ENCODE results near the gene DHRS7B.
"Not testable (repeated sequence)": the region's sequence is repeated elsewhere in the genome, so short reads cannot be mapped to it uniquely, and the experiment has no call there.

The DHRS7B gene

GRCh38 chr17:21177854-21178600 lies 51.3 kb downstream of the DHRS7B start:
- no peak for DNase-seq (ENCODE audit: low spot score)

GRCh38 chr17:21183468-21183867 lies 56.7 kb downstream of the DHRS7B start:
- no peak for DNase-seq (ENCODE audit: low spot score)

DNA sequence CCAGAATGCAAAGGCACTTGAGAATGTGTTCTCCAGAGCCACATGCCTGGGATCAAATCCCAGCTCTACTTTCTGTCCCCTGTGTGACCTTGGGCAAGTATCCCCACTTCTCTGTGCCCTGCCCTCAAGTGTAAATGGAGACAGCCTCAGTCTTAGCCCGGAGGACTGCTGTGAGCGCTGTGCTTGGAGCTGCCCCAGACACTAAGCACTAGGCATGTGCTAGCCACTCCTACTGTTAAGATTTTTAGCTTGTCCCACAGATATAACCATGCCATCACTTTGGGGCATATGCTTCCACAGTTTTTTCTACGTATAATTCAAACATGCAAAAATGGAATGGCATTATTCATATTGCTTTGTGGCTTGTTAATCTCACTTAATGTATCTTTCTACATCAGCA lies 57.8 kb downstream of the DHRS7B start:
- DNase-seq (ENCODE audit: low spot score): no peak

DNA sequence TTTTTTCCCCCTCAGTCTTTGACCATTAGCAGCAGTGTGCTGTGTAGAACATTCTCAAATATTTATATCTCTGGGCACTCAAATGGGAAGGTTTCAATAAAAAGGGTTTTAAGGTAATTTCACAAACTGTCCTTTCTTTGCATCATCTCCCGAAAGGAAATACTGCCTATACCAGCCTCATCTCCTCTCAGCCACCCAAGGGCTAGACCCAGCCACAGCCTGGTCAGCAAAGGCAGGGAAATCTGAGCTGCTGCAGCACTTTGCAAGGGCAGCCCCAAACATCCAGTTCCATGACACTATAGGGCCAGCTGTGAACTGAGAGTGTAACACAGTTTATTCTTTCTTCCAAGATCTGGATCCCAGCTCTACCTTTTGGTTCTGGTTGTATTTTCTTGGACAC lies 58.3 kb downstream of the DHRS7B start:
- no peak for DNase-seq (ENCODE audit: low spot score)

- no peak for DNase-seq (ENCODE audit: low spot score)
Measured at GRCh38 chr17:21186399-21187187, 59.8 kb downstream of the DHRS7B start.

DNA sequence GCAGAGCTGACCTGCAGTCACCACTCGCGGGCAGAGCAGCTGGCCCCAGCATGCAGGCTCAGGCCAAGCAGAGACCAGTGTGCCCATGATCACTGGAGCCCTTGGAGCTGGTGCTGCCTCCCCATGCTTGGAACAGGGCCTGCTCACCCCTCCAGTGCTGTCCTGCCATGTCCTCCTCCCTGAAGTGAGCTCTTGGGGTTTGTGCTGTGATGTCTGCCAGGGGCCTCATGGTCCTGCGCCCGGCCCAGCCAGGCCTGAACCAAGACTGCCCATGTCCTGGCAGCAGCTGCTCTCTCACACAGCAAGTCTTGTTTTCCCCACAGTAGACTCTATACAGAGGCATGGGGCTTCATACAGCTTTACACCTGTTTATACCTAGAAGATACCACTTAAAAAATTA lies 62.6 kb downstream of the DHRS7B start:
- DNase-seq (ENCODE audit: low spot score): no peak

DNA sequence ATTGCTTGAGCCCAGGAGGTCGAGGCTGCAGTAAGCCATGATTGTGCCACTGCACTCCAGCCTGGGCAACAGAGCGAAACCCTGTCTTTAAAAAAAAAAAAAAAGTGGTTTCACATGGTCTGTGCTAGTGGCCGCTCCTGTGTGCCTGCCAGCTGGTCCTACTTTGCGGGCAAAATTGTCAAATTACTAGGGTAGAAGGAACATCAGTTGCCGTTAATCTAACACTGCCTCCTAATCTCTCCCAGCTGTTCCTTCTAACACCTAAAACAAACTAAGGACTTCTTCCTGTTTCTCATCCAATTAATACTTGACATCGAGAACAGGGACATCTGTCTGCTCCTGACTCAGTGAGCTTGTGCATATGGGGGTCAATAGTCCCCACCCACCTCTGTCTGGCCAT lies 63.3 kb downstream of the DHRS7B start:
- no peak for DNase-seq (ENCODE audit: low spot score)

GRCh38 chr17:21191698-21192097 lies 64.9 kb downstream of the DHRS7B start:
- no peak for DNase-seq (ENCODE audit: low spot score)

- DNase-seq (ENCODE audit: low spot score): not testable (repeated sequence)
Measured at GRCh38 chr17:21192414-21192813, 65.7 kb downstream of the DHRS7B start.

- no peak for DNase-seq (ENCODE audit: low spot score)
Measured at GRCh38 chr17:21193031-21193430, 66.3 kb downstream of the DHRS7B start.

- DNase-seq (ENCODE audit: low spot score): no peak
Measured at GRCh38 chr17:21194226-21194625, 67.5 kb downstream of the DHRS7B start.

- DNase-seq (ENCODE audit: low spot score): no peak
Measured at GRCh38 chr17:21194703-21195102, 67.9 kb downstream of the DHRS7B start.

DNA sequence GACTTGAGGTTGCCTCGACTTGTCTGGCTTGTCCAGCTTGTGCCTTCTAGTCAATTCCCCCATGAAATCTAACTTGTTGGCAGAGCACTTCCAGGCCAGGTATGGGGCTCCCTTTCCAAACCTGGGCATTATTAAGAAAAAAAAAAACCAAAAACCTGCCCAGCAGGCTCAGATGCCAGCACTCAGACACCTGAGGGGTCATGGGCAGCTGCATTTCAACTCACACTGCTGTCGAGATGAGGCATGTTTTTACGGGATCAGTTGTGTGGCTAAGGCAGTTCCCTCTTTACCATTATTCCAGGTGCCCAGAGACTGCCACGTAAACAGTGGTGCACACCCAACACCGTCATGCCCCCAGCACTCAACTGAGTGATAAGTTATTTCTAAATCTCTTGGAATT lies 69.4 kb downstream of the DHRS7B start:
- DNase-seq (ENCODE audit: low spot score): no peak

DNA sequence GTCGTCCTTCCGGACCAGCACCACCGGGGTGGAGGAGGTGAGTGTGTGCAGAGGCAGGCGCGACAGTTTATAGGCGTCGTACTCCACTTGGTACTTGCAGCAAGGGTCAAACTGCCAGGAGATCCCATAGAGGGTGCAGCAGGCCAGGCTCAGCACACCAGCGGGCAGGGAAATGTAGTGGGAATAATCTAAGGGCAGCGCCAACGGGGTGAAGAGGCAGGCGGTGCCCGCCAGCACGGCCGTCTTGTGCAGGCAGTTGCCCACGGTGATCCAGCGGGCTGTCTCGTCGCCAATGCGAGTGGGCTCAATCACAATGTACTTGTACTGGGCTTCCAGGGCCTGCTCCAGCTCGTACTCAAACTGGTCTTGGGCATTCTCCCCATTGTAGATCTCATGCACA lies 71.6 kb downstream of the DHRS7B start:
- no peak for DNase-seq (ENCODE audit: low spot score)

DNA sequence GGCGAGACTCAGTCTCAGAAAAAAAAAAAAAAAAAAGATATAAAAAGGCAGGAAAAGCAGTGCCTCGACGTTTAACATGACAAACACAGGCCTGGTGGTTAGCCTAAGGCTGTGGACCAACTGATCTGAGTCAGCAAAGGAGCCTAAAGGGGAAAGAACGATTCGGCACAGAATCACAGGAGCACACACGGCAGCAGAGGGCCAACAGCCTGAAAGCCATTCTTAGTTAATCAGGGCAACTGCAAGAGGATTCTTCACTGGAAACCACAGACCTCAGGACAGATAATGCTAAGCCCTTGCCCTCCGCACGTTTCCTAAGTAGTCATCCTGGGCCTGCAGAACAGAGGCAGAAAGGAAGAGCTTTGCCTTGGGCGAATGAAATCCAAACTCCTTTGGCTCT lies 72.5 kb downstream of the DHRS7B start:
- no peak for DNase-seq (ENCODE audit: low spot score)

- DNase-seq (ENCODE audit: low spot score): no peak
Measured at GRCh38 chr17:21199856-21200255, 73.1 kb downstream of the DHRS7B start.

- no peak for DNase-seq (ENCODE audit: low spot score)
Measured at GRCh38 chr17:21200590-21201297, 74.0 kb downstream of the DHRS7B start.

DNA sequence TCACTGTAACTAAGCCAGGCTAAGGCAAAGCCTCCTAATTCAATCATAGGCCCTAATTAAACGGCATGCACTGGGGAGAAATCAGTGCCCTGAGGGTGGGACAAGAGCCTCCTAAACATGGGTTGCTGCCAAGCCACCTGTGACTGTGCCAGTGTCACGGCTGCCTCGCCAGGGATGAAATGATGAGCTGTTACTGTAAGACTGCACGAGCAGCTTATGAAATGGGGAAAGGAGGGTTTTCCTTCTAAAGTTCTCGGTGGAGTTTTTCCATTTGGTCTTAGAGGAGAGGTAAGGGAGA lies 74.5 kb downstream of the DHRS7B start:
- no peak for DNase-seq (ENCODE audit: low spot score)

GRCh38 chr17:21201874-21202273 lies 75.1 kb downstream of the DHRS7B start:
- DNase-seq (ENCODE audit: low spot score): no peak

- DNase-seq (ENCODE audit: low spot score): no peak
Measured at GRCh38 chr17:21202512-21202911, 75.7 kb downstream of the DHRS7B start.

DNA sequence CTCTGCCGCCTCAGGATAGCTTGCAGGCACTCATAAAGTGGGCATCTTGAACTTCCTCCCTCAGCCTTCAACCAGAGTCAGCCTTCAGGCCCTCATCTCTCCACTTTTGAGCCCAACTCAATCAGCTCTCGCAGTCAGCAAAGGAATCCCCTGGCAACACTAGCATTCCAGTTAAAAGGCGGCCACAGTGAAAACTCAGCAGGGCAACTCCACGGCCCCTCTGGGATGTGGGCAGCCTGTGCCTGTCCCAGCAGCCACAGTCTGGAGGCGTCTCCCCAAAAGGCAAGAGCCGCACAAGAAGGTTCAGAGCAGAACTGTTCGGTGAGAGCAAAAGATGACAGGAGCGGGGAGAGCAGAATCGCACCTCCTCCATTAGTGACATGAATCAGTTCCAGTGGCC lies 78.2 kb downstream of the DHRS7B start:
- DNase-seq (ENCODE audit: low spot score): no peak

DNA sequence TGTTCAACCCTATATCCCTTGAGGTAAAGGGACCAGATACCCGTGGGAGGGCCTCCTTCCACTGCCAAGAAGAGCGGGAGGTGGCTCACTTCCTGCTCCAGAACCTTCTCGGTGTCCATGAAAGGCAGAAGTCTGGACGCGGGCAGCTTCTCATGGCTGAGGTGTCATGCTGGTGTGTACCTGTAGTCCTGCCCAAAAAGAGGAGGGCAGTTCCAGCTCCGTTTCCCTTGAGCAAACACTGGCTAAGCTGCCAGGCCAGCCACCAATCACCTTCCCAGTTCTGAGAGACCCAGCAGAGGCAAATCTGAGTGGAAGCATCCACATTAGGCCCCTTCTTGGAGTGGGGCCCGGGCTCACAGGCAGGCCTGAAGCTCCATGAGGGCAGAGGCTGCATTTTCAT lies 81.6 kb downstream of the DHRS7B start:
- no peak for DNase-seq (ENCODE audit: low spot score)

- DNase-seq (ENCODE audit: low spot score): no peak
Measured at GRCh38 chr17:21209511-21210175, 82.9 kb downstream of the DHRS7B start.

Data from COLO829 (cell line).